Suprapubic skin (tissue), 4 donors: ENCODE results near the gene CAPN13.

Source experiments
- CTCF ChIP-seq, 2 donors: fragments of 200-600 bp in 1 of 2; fragments of 450-650 bp in 1 of 2; sonication (generic) in 1 of 2; IDR thresholded peaks; one replicate each; pipeline ENCODE4 v1.5.1; 2016 to 2019; ENCODE audit warnings: antibody characterized with exemption in 2 of 2, mild to moderate bottlenecking in 1 of 2, moderate library complexity in 1 of 2
- POLR2A ChIP-seq, 2 donors: fragments of 450-650 bp; IDR thresholded peaks; one replicate each; pipeline ENCODE4 v1.6.1; 2017; ENCODE audit warnings: antibody characterized with exemption in 2 of 2, mild to moderate bottlenecking in 2 of 2, moderate library complexity in 2 of 2
- POLR2AphosphoS5 ChIP-seq, 3 donors: sonication (generic); formaldehyde crosslinking; IDR thresholded peaks; one replicate each; pipeline ENCODE4 v1.6.1; 2017; ENCODE audit warnings: antibody characterized with exemption in 3 of 3

- TF ChIP-seq POLR2A (IDR thresholded peaks at IDR 0.05) = no peak
- no peak for TF ChIP-seq POLR2AphosphoS5 (IDR thresholded peaks at IDR 0.05)
- no peak for TF ChIP-seq CTCF (IDR thresholded peaks at IDR 0.05)
Measured at GRCh38 chr2:30826481-30826880, 19.2 kb upstream of the CAPN13 start.
